NCI-H1048 (cell line): ENCODE results near the gene ATP8A1.

Source experiments
- DNase-seq: peaks from one replicate; lab custom pipeline; 2025; lab: John Stamatoyannopoulos, UW

Gene ATP8A1

DNA sequence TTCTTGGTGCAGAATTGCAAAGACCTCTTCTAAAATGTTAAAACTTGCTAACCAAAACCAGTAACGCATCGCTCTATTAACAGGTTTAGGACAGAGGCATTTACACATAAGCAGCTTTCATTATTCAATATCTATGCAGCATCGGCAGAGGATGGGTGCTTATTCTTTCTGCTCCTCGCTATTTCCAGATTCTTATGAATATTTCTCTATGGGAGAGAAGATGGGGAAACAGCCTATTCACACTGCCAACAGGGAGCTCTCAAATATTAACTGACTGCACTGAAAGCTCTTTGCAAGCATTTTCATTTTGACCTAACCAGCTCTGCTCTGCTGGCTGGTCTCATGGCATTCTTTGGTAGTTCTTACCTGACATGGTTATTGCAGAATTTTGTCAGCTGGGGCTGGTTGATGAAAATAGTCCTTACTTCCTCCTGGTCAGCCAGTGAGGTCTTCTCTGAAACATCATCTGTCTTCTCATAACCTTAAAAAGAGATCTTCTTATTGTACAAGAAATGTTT lies 30.2 kb downstream of the ATP8A1 start:
- DNase-seq = no peak

DNA sequence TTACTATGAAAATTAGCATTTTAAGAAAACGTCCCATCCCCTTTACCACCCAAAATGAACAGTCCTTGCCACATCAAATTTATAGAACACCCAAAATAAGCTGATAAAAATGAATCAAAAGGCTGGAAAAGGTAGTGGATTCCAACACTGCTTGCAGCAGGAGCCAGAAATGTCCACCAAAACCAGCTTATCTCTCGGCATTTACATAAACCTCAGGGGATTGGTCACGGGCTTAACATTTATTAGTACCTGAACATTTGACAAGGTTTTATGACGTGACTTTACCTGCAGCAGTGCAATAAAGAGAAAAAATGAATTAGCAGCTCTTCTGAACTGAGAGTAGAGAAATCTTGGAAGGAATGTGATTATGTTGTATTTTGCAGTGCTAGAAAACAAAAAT lies 31.6 kb downstream of the ATP8A1 start:
- DNase-seq = no peak

DNA sequence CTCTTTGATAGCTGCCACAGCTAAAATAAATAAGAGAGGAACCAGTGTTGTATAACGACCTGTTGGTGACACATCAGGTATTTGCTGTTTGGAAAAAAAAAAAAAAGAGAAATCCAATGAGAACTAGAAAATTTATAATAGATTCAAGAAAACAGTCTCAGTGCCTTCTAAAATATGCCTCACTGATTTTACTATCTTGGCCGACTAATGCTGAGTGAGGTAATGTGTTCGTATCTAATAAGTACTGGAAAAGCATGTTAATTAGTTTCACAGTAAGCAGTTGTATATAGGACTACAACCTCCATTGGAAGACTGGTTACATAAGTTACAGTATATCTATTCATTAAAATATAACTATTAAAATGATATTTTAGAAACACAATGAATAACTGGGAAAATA lies 32.4 kb downstream of the ATP8A1 start:
- DNase-seq = no peak

DNA sequence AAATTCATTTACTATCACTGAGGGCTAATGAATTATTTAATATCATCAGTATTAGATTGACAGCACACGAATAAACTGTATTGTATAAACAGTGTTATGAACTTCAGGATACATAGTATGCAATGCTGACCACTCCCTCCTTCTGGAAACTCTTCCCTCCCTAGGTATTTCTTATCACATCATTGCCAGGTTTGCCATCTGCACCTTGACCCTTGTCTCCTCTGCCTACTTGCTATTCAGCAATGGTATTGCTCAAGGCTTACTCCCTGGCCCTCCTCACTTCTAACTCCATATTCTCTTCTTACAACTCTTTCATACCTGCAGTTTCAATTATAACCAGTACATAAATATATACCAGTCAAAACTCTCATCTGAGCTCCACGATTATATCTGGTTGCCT lies 38.9 kb downstream of the ATP8A1 start:
- DNase-seq = no peak

DNA sequence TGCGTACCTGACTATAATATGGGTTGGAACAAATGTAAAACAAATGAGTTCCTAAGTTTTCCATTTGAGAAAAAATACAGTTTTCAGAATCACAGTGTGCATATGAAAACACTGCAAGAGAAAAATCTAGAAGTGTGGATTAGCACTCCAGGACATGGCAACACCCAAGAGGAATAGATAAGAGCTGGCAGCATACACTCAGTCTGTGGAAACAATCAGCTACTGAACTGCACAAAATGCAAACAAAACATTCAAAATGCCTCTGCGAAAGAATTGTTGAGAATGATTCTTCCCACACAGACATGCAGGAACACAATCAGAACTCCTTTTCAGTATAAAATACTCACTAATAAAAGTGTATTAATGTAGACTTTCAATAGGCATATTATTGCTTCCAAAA lies 39.9 kb downstream of the ATP8A1 start:
- no peak for DNase-seq

DNA sequence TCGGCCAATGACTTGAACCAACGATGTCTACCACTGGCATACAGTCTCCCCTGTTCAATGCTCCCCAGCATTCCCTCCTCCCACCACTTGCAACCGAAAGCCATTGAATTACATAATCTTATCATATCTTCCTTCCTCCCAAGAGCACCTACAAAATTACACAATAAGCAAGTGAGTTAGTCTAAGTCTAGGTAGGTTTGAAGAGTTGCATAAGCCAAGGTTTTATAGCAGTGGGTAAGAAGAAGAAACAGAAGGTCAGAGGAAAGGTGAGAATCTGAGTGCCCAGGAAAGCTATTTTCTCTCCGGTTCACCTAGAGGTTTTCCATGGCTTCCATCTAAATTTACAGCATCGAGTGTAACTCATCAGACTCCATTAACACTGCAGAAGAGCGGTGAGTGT lies 40.3 kb downstream of the ATP8A1 start:
- no peak for DNase-seq

DNA sequence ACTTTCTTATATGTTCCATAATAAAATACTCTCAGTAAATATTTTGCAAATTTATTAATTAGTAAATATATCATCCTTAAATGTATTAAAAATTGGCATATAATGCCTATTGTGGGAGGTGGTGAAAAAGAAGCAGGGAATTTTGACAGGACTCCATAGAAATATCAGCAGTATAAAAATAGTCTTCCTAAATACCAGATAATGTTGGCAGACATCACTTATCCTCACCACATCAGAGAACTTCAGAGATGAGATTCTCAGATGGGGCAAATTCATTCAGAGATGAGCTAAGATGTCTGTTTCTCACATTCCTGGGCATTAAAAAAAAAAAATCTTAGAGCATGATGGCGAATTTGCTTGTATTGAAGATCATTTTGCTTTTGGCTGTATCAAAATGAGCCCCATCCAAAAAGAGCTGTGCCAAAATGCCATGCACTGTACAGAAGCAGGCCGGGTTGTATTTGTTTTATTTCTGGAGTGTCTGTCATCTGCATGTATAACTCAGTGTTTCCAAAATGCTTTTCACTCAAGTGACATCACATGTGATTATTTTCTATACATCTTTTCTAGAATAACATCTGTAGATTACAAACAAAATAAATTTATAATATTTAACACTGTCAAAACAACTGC lies 41.7 kb downstream of the ATP8A1 start:
- DNase-seq = no peak

DNA sequence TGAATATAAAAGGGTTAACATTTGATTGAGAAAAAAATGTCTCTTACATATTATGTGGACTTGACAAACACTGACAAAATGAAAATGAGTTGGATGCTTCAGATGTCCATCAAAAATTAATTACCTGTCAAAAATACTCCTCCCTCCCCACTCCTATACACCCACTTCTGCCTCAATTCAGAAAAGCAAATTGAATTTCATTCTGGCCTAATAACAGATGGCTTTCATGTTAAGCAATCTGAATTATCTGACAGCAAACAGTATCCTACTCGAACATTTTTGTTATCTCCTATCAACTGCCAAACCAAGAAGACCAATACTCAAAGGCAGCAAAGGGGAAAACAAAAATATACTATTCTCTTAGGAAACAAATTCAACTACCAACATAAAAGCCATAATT lies 44.0 kb downstream of the ATP8A1 start:
- no peak for DNase-seq

DNA sequence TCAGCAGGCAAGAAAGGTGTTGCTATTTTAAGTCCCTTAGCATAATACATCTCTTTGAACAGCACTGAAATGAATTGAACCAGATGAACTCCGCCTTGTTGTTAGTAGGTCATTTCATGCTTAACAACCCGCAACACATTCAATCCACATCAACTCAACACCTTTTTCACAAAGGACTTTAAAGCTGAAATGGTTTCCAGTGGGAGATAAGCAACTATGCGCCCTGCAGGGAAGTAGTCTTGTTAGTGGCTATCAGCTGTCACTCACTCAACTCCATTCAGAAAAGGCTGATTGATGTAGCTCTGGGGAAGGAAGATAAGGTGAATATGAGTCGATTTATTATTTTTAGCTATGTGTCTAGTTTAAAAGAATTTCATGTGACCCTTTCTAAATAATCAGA lies 46.0 kb downstream of the ATP8A1 start:
- DNase-seq = no peak

DNA sequence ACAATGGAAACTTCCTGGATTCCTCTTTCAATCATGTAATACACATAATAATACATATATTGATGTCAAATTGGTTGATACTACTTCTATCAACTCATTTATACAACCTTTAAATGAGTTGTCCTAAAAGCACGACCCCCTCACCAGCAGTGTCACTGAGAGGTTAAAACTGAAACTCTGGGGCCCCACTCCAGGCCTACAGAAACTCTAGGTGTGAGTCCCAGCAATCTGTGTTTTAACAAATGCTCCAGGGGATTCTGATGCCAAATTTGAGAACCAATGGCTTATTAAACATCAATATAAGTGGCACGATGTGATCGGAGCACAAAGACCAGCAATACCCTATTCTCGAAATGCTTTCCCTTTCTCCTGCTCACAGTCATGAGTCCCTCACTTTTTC lies 47.9 kb downstream of the ATP8A1 start:
- no peak for DNase-seq

DNA sequence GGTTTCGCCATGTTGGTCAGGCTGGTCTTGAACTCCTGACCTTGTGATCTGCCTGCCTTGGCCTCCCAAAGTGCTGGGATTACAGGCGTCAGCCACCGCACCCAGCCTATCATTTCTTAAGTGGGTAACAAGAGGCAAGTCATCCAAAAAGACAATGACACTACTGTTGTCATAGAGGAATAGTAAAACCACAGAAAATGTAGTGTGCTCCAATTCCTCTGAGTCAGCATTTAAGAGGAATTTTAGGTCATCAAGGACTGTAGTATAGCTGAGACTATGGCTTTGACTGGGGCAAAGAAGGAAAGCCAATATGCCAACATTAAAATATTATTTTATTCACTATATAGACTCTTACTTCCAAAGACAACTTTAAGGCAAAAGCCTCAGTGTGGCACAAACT lies 48.4 kb downstream of the ATP8A1 start:
- no peak for DNase-seq

DNA sequence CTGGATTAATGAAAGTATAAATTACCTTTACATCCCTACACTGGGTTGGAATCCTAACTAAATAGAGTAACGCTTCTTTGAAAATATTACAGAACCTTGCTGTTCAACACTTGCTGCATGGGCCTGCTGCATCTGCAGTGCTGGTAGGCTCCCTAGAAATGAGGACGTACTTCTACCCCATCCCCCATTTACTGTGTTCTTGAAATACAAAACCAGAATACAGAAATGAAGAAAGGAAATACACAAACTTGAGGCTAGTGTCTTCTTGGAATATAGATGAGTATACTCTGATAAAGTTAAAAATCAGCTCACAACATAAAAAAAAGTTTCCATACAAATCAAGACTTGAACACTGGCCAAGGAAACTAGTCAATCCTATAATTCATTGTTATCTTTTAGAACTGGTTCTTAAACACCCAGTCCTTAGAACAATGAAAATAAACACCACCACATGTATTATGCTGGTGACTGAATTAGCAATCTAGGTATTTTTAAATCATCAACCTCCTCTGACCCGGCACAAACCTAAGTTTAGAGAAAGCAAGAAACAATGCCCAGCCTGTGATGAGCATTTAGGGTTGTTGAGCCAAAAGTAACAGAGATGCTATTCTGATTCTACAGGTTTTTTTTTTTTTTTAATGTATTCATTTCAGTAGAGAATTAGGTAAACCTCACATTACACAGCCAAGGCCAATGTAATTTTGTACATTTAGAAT lies 49.7 kb downstream of the ATP8A1 start:
- DNase-seq = no peak

DNA sequence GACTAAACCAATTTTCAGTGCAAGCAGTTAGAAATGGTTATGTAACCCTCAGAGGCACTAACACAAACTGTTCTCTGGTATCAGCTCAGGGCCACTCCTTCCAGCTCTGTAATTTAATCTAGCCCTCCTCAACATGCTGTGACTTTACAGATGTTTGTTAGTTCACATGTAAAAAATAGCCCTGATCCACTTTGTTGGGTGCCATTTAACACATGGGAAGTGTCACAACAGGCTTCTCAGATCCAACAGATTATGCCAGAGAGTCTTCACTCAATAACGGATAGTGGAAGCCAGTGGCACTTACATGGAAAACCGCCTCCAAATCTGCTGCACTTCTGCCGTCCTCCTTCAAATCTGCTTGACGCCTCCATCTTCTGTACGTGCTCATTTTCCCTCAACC lies 51.6 kb downstream of the ATP8A1 start:
- DNase-seq = no peak

DNA sequence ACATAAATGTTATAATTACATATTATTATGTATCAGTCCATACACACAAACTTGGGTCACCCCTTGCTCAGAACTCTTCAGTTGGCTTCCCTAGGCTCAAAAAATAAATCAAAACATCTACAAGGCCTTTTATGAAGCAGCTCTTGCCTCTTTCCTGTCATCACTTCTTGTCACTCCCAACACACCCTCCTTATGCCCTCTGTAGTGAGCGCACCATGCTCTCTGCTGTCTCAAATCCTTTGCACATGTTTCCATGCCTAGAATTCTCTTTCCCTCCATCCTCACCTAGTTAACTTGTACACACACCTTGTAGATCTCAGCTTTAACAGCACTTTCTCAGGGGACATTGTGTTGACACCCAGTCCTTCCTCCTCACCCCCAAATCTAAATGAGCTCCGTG lies 53.0 kb downstream of the ATP8A1 start:
- DNase-seq = no peak

DNA sequence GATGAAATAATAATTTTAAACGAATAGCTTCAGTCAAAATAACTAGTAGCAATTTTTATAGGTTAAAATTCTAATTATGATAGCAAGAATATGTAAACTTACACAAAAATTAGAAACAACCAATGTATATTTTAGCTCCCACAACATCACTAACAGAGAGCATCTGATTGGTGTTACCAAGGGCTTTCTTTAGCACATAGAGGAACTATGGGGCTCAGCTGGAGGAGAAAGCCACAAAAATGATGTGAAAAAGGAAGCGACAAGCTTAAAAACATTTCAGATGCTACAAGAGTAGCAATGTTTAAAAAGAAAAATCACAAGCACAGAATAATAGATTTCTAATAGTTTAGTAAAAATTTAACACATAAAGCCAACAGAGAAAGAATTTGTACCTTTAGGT lies 56.3 kb downstream of the ATP8A1 start:
- DNase-seq = no peak

DNA sequence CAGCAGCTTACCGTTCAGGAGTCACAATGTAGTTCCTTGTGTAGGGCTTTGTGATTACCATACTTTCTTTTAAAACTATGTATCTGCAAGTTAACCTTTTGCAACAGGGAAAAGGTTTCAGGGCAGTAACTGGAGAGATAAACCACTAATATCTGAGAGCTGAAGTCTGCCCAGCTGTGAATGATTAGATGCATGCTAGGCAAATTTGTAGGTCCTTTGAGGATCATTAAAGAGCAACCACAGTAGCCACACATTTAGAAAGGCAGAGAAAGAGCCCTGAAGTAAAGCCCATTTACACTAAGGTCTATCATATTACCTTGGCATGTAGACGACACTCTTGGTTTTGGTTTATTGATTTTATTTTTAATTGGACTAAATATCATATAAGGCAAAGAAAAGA lies 60.0 kb downstream of the ATP8A1 start:
- DNase-seq = no peak

DNA sequence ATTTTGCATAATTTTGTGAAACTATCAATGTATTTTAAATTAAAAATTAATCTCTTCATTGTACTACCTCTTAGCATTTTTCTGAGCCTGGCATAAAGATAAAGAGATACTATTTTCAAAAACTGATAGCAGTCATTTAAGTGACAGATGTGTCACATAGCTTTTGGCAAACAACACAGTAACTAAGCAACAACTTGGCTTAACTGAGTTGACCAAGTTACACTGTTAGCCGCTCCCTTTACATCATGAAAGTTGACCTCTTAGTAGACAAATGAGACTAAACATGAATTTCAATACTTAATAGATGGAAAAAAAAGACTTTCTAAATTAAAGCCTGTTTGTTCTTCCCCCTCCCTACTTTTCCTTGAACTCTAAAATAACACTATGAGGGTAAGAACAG lies 62.0 kb downstream of the ATP8A1 start:
- DNase-seq = no peak

DNA sequence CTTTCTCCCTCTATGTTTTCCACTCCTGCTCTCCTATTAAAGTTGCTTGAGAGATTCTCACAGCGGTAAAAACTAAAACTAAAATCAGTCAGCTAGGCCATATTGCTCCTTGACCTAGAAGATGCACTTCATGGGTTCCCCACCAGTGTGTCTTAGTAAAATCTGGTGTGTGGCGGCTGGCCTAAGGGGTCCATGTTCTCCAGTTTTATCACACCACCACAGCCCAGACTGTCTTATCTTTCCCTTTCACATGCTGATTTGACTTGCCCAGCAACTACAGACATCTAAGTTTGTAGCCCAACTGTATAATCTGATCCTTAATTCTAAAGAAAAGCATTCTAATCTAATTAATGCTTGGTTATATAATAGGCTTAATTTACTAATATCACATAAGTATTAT lies 68.0 kb downstream of the ATP8A1 start:
- no peak for DNase-seq

DNA sequence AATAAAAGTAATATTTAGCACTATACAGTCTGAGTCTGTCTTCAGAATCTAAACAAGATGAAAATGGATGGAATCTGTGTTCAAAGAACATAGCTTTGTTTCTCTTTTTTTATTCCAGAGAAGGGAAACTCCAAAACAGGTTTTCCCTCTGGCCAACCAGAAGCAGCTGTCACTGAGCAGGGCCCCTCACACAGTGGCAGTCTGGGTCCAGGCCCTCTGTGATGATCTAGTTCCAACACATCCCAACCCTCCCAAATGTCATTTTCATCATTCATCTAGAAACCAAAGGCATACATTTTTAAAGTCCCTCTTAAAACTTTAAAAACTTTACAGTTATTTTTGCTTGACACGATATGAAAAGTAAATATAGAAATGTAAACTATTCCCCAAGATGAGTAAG lies 70.1 kb downstream of the ATP8A1 start:
- no peak for DNase-seq

DNA sequence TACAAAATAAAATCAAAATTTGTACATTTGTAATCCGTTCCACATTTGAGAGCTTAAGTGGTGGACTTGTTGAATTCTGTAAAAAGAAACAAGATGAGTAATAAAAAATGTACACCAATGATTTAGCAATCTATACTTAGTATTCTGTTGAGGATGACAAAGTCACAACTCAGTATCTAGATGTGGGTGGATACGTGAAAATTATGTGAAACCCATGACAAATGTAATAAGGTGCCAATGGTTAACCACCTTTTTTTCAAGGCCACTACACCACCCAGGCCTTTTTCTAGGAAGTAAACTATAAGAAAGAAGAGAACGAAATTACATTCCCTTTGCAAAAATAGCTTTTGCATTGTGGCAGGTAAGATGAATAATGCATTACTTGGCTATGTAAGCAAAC lies 77.0 kb downstream of the ATP8A1 start:
- DNase-seq = no peak

DNA sequence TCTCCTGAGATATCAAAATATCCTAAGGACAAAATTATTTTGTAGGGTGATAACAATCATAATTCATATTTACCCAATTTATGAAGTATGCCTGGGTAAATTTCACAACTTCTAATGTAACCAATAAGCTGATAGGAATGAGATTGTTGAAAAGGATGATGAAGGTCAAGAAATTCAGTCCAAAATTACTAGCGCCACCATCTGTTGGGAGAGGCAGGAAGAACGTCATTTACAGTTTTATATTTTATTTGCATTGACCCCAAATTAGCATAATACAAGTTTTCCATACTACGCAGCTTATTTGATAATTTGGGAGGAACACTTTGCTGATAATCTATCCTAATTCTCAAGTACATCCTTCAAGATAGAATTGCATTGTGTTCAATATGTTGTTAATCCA lies 78.7 kb downstream of the ATP8A1 start:
- no peak for DNase-seq

DNA sequence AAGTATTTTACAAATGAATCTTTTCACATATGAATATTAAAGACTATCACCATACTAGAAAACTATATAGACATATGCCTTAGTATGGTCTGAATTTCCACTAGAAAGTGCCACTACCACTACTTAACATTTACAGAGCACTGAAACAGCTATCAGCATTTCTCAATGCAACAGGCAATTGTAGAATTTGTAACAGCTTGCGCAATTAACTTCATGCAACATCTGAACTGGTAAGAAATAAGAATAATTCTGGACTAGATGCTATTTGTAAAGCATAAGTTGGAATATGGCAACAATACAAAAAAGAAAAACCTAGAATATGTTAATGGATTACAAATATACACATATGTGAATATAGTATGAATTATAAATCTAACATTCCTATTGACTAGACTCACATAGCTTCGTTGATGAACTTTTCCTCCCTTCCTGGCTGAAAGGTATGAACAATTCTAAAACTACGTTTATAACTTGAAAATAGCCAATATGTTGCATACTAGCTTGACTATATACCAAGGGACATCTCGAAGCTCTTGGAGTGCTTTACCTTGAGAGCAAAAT lies 82.0 kb downstream of the ATP8A1 start:
- no peak for DNase-seq

DNA sequence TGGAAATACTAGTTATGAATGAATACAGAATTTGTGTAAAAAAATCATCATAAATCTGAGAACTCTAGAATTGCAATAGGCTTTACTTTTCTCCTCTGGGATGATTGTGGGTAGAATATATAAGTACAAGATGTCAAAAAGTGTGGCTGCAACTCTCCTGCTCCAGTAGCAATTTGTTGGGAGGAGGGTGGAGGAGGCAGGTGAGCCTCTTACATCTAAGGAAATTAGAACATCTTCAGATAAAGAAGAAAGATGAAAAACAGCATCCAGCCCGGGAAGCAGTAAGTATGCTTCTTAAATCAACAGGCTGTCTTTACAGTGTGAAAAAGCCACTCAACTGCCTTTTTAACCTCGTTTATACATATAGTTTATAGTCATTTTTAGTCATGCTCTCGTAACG lies 83.7 kb downstream of the ATP8A1 start:
- DNase-seq = no peak

DNA sequence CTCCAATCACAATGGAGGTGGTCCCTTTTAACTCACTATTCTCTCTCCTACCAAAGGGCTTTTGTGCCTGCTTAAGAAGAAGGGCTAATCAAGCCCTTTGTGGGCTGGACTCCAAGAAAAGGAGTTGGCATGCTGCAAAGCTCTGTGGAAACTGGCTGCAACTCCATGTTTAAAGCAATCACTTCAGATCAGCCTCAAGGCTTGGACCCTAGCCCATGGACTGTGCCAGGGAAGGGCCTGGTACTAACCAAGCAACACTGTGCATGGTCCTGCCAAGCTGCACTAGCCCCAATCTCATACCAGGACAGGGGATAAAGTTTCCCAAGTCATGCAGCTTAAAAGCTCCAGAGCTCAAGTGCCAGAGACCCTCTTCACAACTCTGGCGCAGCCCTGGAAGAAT lies 86.7 kb downstream of the ATP8A1 start:
- no peak for DNase-seq
